ENCODE measurements around the gene LSP1. TPM values are rescaled to one million over a fixed set of nuclear protein-coding genes. Genes with fewer than 3 reads are reported as not detected.
A peak's percentile ranks its signal among the peaks of the same experiment; 100 is the strongest.

Gene LSP1
- total and polyA plus RNA-seq, 5 donors, result 7.6 to 18.3 (median 13.8) TPM

- Histone ChIP-seq H3K27me3 (ENCODE audit: control insufficient read depth, insufficient read depth) (no peaks in the 10 kb centered on the region), H3K4me3 (ENCODE audit: low read length) (no peak overlapping the region), H3K4me1 (ENCODE audit: control insufficient read depth, insufficient read depth, low read length) (no peaks in the 10 kb centered on the region), H3K9me3 (ENCODE audit: control insufficient read depth, low read length) (no peaks in the 10 kb centered on the region), H3K27ac (ENCODE audit: low read length) (no peak overlapping the region)
- DNase-seq (no peak), ATAC-seq (no peak)
- intact Hi-C loops (cut with DNase I), result no loop called here
- 82% methylated on average over 8 of the region's 8 CpGs for WGBS
These were observed 37.6 kb upstream of the LSP1 start for GRCh38 chr11:1815311-1815710.

- intact Hi-C loops (cut with DNase I), result no loop called here
- Histone ChIP-seq H3K4me1 (ENCODE audit: control insufficient read depth, insufficient read depth, low read length) (no peaks in the 10 kb centered on the region), H3K4me3 (ENCODE audit: low read length) (no peak overlapping the region), H3K9me3 (ENCODE audit: control insufficient read depth, low read length) (no peaks in the 10 kb centered on the region), H3K27ac (ENCODE audit: low read length) (no peak overlapping the region), H3K27me3 (ENCODE audit: control insufficient read depth, insufficient read depth) (no peaks in the 10 kb centered on the region)
- DNase-seq, result no peak
- WGBS, result 87% methylated on average over 7 of the region's 7 CpGs
- peak in 1 of 2 donors; percentile 41 for ATAC-seq
These were observed 37.1 kb upstream of the LSP1 start for GRCh38 chr11:1815751-1816150.

- DNase-seq, result no peak
- WGBS, result 82% methylated on average over 5 of the region's 5 CpGs
- no peak overlapping the region for H3K27ac ChIP-seq (ENCODE audit: low read length)
- no peaks in the 10 kb centered on the region for H3K4me1 ChIP-seq (ENCODE audit: control insufficient read depth, insufficient read depth, low read length)
- H3K27me3 ChIP-seq (ENCODE audit: control insufficient read depth, insufficient read depth), result no peaks in the 10 kb centered on the region
- H3K9me3 ChIP-seq (ENCODE audit: control insufficient read depth, low read length), result no peaks in the 10 kb centered on the region
- intact Hi-C loops (cut with DNase I), result no loop called here
- no peak overlapping the region for H3K4me3 ChIP-seq (ENCODE audit: low read length)
- ATAC-seq, result no peak
These were observed 35.9 kb upstream of the LSP1 start for GRCh38 chr11:1817000-1817399.

DNA sequence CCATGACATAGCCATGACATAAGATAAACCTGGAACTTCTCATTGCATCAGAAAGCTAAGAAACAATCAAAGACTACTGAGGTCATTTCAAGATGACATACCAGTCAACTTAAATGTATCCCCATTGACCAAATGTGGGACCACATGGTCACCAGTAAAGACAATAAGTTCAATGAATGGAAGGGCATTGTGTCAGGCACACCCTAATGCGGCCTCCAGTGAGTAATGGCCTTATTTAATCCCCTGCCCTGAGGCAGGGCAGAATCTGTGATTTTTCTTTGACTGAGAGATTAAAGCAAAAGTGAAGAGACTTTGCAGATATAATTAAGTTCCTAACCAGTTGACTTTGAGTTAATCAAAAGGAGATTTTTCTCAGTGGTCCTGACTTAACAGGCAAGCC is 35.4 kb upstream of the LSP1 start:
- H3K4me3 ChIP-seq (ENCODE audit: low read length), result no peak overlapping the region
- no peaks in the 10 kb centered on the region for H3K27me3 ChIP-seq (ENCODE audit: control insufficient read depth, insufficient read depth)
- WGBS, result 82% methylated on average over 1 of the region's 1 CpG
- DNase-seq, result no peak
- intact Hi-C loops (cut with DNase I), result no loop called here
- no peak overlapping the region for H3K27ac ChIP-seq (ENCODE audit: low read length)
- no peaks in the 10 kb centered on the region for H3K4me1 ChIP-seq (ENCODE audit: control insufficient read depth, insufficient read depth, low read length)
- ATAC-seq, result no peak
- H3K9me3 ChIP-seq (ENCODE audit: control insufficient read depth, low read length), result no peaks in the 10 kb centered on the region

DNA sequence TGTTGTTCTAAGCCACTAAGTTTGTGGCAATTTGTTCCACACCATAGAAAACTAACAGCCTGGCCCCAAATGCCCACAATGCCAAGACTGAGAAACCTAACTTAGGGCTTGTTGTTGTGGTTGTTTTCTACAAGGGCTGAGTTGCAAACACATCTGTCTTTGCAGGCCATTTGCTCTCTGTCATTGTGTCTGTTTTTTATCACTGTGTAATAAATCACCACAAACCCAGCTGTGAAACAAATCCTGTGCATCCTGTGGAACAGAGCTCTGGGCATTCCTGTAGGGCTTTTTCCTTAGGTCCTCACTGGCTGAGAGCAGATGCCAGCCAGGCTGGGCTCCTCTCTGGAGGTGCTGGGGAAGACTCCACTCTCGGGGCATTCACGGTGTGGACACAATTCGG is 33.8 kb upstream of the LSP1 start:
- DNase-seq (no peak), ATAC-seq (no peak)
- intact Hi-C loops (cut with DNase I), result no loop called here
- 84% methylated on average over 3 of the region's 3 CpGs for WGBS
- Histone ChIP-seq H3K4me1 (ENCODE audit: control insufficient read depth, insufficient read depth, low read length) (no peaks in the 10 kb centered on the region), H3K27me3 (ENCODE audit: control insufficient read depth, insufficient read depth) (no peaks in the 10 kb centered on the region), H3K9me3 (ENCODE audit: control insufficient read depth, low read length) (no peaks in the 10 kb centered on the region), H3K27ac (ENCODE audit: low read length) (no peak overlapping the region), H3K4me3 (ENCODE audit: low read length) (no peak overlapping the region)

DNA sequence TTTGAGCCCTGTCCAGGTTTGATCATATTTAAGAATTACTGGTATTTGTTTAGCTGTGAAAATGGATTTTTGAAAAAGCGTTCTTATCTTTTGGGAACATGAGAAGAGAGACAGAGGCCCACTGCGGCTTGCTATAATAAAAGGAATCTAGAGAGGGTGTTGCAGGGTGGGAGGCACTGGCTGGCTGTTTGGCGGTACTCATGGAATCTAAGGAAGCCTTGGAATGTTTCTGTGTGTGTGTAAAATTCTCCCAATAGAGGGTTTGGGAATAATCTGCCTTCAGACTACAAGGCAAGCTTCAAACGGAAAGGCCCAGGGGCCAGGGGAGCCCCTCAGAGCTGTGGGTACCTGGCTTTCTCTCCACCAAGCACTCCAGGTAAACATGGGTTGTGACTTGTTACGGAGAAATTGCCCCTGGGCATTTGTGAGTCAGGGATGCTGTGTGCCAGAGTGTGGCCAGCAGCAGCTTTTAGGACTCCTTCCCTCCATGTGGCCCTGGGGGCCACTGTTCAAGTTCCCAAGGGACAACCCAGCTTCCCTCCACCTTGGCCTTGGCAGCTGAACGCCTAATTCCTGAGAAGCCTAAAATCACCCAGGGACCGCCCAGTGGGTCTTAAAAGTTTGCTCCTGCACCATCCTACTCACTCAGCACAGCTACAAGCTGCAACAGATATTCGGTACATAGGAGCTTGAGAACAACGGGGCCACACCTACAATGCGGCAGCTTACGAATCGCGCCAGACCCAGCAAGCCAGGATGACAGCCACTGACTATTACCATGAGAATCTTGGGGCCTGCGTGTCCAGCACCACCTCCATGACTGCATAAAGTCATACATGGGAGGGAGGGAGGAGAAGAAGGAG is 32.2 kb upstream of the LSP1 start:
- intact Hi-C loops (cut with DNase I), result no loop called here
- Histone ChIP-seq H3K4me1 (ENCODE audit: control insufficient read depth, insufficient read depth, low read length) (no peaks in the 10 kb centered on the region), H3K4me3 (ENCODE audit: low read length) (no peak overlapping the region), H3K9me3 (ENCODE audit: control insufficient read depth, low read length) (no peaks in the 10 kb centered on the region), H3K27me3 (ENCODE audit: control insufficient read depth, insufficient read depth) (no peaks in the 10 kb centered on the region), H3K27ac (ENCODE audit: low read length) (no peak overlapping the region)
- WGBS, result 75% methylated on average over 14 of the region's 14 CpGs
- no peak for ATAC-seq
- DNase-seq, result no peak

DNA sequence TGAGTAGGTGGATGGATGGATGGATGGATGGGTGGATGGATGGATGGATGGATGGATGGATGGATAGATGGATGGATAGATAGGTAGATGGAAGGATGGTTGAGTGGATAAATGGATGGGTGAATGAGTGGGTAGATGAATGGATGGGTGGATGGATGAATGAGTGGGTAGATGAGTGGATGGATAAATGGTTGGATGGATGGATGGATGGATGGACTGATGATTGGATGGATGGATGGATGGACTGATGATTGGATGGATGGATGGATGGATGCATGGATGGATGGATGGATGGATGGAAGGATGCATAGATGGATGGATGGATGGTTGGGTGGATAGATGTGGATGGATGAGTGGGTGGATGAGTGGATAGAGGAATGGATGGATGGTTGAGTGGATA is 31.3 kb upstream of the LSP1 start:
- Histone ChIP-seq H3K27ac (ENCODE audit: low read length) (no peak overlapping the region), H3K9me3 (ENCODE audit: control insufficient read depth, low read length) (no peaks in the 10 kb centered on the region), H3K4me1 (ENCODE audit: control insufficient read depth, insufficient read depth, low read length) (no peaks in the 10 kb centered on the region), H3K4me3 (ENCODE audit: low read length) (no peak overlapping the region), H3K27me3 (ENCODE audit: control insufficient read depth, insufficient read depth) (no peaks in the 10 kb centered on the region)
- intact Hi-C loops (cut with DNase I), result no loop called here
- ATAC-seq (no peak), DNase-seq (no peak)

DNA sequence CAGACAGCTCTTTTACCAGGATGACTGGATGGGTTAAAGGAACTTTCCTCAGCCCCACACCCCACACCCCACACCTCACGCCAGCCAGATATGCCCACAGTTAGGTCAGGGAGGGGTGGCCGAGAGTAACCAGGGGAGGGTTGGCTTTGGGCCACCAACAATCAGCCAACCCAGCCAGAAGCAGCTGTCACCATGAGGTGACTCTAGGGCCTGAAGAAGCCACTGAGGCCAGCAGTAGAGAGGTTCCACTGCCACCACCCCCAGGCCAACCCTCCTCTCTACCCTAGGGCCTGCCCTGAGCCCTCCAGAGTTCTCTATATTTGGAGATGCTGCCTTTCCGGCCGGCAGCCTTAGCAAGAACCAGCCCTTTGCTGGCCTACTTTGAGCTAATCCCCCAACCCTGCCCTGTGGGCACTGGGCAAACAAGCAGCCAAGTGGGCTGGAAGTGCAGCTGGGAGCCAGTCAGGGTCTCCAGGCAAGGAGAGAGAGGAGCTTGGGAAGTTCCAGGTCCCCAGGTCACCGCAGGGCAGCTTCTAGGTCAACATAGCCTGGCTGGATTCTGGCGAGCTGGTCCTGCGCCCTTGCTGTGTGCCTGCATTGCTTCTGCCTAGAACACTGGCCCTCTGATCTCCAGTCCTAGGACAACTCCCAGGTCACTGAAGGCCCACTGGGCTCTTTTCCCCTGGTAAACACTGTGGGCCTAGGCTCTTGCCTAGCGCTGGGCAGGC is 30.1 kb upstream of the LSP1 start:
- Histone ChIP-seq H3K27ac (ENCODE audit: low read length) (no peak overlapping the region), H3K4me1 (ENCODE audit: control insufficient read depth, insufficient read depth, low read length) (peaks cover 2% of the 10 kb centered on the region), H3K4me3 (ENCODE audit: low read length) (no peak overlapping the region), H3K27me3 (ENCODE audit: control insufficient read depth, insufficient read depth) (no peaks in the 10 kb centered on the region), H3K9me3 (ENCODE audit: control insufficient read depth, low read length) (no peaks in the 10 kb centered on the region)
- no peak for ATAC-seq
- intact Hi-C loops (cut with DNase I), result no loop called here
- WGBS, result 79% methylated on average over 8 of the region's 8 CpGs
- no peak for DNase-seq

DNA sequence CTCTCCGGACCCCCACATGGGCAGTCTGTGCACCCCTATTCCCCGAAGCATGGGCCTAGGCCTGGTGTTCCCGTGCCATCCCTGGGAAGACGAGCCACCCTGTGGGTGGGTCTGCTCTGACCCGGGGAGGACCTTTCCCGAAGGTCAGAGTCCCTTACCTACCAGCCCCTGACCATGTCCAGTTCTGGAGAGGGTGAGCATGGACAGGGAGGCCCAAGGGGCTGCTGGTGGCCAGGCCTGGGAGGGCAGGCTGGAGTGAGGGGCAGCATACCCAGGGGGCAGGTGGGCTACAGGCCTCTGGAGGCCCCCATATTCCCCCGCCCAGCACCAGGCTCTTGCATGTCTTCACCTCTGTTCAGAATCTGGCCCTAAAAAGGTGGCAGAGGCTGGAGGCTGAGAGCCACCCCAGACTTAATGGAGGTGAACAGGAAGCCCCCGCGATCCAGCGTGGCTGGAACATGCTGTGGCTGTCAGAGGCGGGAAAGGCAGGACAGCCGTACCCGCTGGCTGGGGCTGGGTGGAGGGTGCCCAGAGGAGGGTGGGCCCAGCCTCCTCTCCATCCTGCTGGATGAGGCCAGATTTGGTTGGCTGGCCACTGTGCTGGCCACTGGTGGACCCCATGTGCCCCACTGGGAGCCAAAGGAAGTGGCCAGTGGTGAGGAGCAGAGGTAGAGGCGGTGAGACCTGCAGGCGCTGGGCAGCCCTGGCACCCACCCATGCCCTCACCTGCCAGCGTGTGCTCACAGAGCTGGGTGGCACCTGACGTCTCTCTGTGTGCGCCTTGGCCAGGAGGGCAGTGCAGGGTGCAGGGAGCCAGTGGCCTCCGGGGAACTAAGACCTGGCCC is 29.3 kb upstream of the LSP1 start:
- no peak overlapping the region for H3K27ac ChIP-seq (ENCODE audit: low read length)
- DNase-seq (no peak), ATAC-seq (no peak)
- H3K4me3 ChIP-seq (ENCODE audit: low read length), result no peak overlapping the region
- WGBS, result 96% methylated on average over 19 of the region's 19 CpGs
- intact Hi-C loops (cut with DNase I), result no loop called here
- no peaks in the 10 kb centered on the region for H3K27me3 ChIP-seq (ENCODE audit: control insufficient read depth, insufficient read depth)
- H3K4me1 ChIP-seq (ENCODE audit: control insufficient read depth, insufficient read depth, low read length), result peaks cover 2% of the 10 kb centered on the region
- H3K9me3 ChIP-seq (ENCODE audit: control insufficient read depth, low read length), result no peaks in the 10 kb centered on the region

DNA sequence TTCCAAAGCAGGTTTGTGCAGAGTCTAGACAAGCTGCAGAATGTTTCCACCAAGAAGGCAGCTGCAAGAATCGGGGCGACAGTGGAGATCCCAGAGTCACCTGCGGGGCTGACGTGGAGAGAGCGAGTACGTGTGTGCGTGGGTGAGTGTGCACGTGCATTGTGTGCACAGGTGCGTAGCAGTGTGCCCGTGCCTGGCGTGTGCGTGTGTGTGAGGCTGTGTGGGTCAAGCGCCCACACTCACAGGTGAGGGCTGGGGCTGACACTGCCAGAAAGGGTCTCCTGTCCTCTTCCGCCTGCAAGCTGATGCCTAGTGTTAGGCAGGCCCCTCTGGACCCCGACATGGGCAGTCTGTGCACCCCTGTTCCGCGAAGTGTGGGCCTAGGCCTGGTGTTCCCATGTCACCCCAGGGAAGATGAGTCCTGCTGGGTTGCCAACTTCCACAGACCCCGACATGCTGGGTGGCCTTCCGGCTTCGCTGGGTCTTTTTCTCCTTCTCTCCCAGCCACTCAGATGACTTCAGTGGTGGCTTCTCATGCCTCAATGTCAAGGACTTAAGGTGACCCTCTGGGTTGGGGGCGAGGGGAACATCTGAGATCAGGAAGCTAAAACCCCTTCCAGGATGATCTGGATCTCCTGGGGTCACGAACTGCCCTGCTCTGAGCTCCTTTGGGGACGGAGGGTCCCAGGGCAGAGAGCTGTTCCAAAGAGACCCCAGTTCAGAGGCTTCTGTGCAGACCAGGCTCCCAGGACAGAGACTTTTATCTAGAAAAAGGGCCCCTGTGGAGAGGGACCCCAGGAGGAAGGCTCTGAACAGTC is 28.5 kb upstream of the LSP1 start:
- DNase-seq (peak in 1 of 3 donors; percentile 18), ATAC-seq (no peak)
- Histone ChIP-seq H3K27me3 (ENCODE audit: control insufficient read depth, insufficient read depth) (no peaks in the 10 kb centered on the region), H3K9me3 (ENCODE audit: control insufficient read depth, low read length) (no peaks in the 10 kb centered on the region), H3K27ac (ENCODE audit: low read length) (no peak overlapping the region), H3K4me1 (ENCODE audit: control insufficient read depth, insufficient read depth, low read length) (peaks cover 2% of the 10 kb centered on the region), H3K4me3 (ENCODE audit: low read length) (no peak overlapping the region)
- intact Hi-C loops (cut with DNase I), result no loop called here
- WGBS, result 93% methylated on average over 23 of the region's 23 CpGs

All from right cardiac atrium (tissue), 5 donors.